A673 (cell line): Measurements from ENCODE around the gene MMP14. TPM values are rescaled to one million over a fixed set of nuclear protein-coding genes. Genes with fewer than 3 reads are reported as not detected.

ENCODE experiments used
- BruUV-seq: library from RNA; stranded (reverse); fragments of 400-500 nt; replicated peaks from 2 replicates; lab custom pipeline; 2021; lab: Mats Ljungman, UMichigan
- CTCF ChIA-PET: fragments of 300-600 bp; sonication (Branson Sonifier 250); formaldehyde crosslinking; loops from one replicate; lab custom pipeline; 2022; ENCODE audit warnings: antibody characterized with exemption; lab: Charles Lee
- POLR2A ChIA-PET: fragments of 300-600 bp; sonication (Branson Sonifier 250); formaldehyde crosslinking; loops from one replicate; lab custom pipeline; 2022; ENCODE audit warnings: antibody characterized with exemption; ENCODE audit not compliant: low non-redundant PET; lab: Charles Lee
- DNase-seq: peaks from one replicate; pipeline ENCODE4 v3.0.0-alpha.2; 2015; ENCODE audit warnings: low spot score
- H3K27ac ChIP-seq: fragments of 200-600 bp; sonication (generic); 2 replicates; pipeline ENCODE4 v1.5.1; 2016; ENCODE audit warnings: mixed run types, low read depth, mild to moderate bottlenecking, mixed read lengths, antibody characterized with exemption, low read length; ENCODE audit not compliant: poor library complexity, severe bottlenecking
- H3K27me3 ChIP-seq: fragments of 200-600 bp; sonication (generic); replicated peaks from 2 replicates; pipeline ENCODE4 v1.6.1; 2017; ENCODE audit warnings: mixed run types, low read depth, mild to moderate bottlenecking, mixed read lengths, antibody characterized with exemption, low read length; ENCODE audit not compliant: insufficient read depth, poor library complexity
- H3K36me3 ChIP-seq: fragments of 200-600 bp; sonication (generic); 2 replicates; pipeline ENCODE4 v1.6.1; 2016; ENCODE audit warnings: mixed run types, mild to moderate bottlenecking, mixed read lengths, antibody characterized with exemption, low read length; ENCODE audit not compliant: insufficient read depth, poor library complexity, severe bottlenecking
- H3K4me1 ChIP-seq: fragments of 200-600 bp; sonication (generic); 2 replicates; pipeline ENCODE4 v1.6.1; 2017; ENCODE audit warnings: mixed run types, mild to moderate bottlenecking, mixed read lengths, antibody characterized with exemption, low read length; ENCODE audit not compliant: insufficient read depth, poor library complexity, severe bottlenecking
- H3K4me3 ChIP-seq: fragments of 200-600 bp; sonication (generic); 2 replicates; pipeline ENCODE4 v1.5.1; 2016; ENCODE audit warnings: low read depth, mixed run types, mild to moderate bottlenecking, mixed read lengths, low read length; ENCODE audit not compliant: poor library complexity, severe bottlenecking
- H3K9me3 ChIP-seq: fragments of 200-600 bp; sonication (generic); 2 replicates; pipeline ENCODE4 v1.6.1; 2016; ENCODE audit warnings: mixed run types, low read depth, mild to moderate bottlenecking, mixed read lengths, antibody characterized with exemption, low read length; ENCODE audit not compliant: poor library complexity, severe bottlenecking
- EZH2 ChIP-seq: fragments of 200-600 bp; sonication (generic); IDR thresholded peaks from 2 replicates; pipeline ENCODE4 v1.6.1; 2017; ENCODE audit warnings: borderline replicate concordance, low read depth, mild to moderate bottlenecking, mixed read lengths, antibody characterized with exemption, low read length; ENCODE audit not compliant: poor library complexity, severe bottlenecking
- intact Hi-C: fragments of 100-400 bp; cut with micrococcal nuclease; formaldehyde crosslinking; loops from one replicate; pipeline ENCODE4 v1.10.0; 2022; ENCODE audit not compliant: unreplicated experiment
- total RNA-seq: library from RNA; stranded (reverse); gene quantifications from 2 replicates; pipeline ENCODE4 v1.2.3, GENCODE V29; 2021
- TF ChIP-seq, protein P1 (sequence below): fragments of 300-800, 200-600 bp; sonication (generic); conservative IDR thresholded peaks from 2 replicates; pipeline ENCODE4 v1.5.1; 2017; ENCODE audit warnings: low read depth, mild to moderate bottlenecking, antibody characterized with exemption, low read length, moderate library complexity, mixed read lengths

Gene MMP14
- total RNA-seq, 1 experiment from 2014 or later = 91.3 TPM

DNA sequence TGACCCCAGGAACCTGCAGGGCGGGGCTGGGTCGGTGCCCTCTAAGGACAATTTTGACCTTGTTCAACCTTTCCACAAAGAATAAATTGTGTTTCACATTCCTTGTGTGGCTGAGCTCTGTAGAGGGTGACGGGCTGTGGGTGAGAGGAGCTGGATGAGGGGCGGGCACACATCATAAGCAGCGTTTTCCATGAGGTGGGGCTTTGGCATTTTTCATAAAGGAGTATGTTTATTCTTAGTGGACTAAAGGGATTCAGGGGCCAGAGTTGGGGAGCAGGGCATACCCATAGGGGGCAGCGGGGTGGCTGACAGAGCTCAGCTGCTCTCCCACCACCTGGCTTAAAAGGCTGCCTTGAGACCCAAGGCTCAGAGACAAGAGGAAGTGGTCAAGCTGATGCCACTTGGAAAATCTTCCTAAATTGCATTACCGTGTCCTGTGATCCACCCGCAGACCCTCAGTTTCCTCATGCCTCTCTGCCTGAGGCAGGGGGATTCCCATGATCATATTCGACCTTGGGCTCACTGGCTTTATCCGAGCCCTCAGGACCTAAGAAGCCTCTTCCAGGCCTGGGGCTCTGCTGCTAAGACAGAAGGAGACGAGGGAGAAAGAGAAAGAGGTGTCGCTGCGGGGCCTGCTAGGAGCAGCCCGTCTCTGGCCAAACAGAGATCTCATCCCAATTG lies 11.4 kb downstream of the MMP14 start:
- TF ChIP-seq EZH2 = no peak
- TF ChIP-seq, protein P1, sequence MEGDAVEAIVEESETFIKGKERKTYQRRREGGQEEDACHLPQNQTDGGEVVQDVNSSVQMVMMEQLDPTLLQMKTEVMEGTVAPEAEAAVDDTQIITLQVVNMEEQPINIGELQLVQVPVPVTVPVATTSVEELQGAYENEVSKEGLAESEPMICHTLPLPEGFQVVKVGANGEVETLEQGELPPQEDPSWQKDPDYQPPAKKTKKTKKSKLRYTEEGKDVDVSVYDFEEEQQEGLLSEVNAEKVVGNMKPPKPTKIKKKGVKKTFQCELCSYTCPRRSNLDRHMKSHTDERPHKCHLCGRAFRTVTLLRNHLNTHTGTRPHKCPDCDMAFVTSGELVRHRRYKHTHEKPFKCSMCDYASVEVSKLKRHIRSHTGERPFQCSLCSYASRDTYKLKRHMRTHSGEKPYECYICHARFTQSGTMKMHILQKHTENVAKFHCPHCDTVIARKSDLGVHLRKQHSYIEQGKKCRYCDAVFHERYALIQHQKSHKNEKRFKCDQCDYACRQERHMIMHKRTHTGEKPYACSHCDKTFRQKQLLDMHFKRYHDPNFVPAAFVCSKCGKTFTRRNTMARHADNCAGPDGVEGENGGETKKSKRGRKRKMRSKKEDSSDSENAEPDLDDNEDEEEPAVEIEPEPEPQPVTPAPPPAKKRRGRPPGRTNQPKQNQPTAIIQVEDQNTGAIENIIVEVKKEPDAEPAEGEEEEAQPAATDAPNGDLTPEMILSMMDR = no peak
- ChIA-PET POLR2A (no interaction called here), CTCF (no interaction called here)
- peaks cover 34% of the 10 kb centered on the region for H3K36me3 ChIP-seq
- H3K4me3 ChIP-seq = no peak overlapping the region
- no peaks in the 10 kb centered on the region for H3K27me3 ChIP-seq
- DNase-seq = no peak
- intact Hi-C loops = no loop called here
- no peaks in the 10 kb centered on the region for H3K9me3 ChIP-seq
- BruUV-seq = no TSS peak
- H3K4me1 ChIP-seq = peaks cover 24% of the 10 kb centered on the region
- peak overlapping the region; percentile 77 for H3K27ac ChIP-seq

DNA sequence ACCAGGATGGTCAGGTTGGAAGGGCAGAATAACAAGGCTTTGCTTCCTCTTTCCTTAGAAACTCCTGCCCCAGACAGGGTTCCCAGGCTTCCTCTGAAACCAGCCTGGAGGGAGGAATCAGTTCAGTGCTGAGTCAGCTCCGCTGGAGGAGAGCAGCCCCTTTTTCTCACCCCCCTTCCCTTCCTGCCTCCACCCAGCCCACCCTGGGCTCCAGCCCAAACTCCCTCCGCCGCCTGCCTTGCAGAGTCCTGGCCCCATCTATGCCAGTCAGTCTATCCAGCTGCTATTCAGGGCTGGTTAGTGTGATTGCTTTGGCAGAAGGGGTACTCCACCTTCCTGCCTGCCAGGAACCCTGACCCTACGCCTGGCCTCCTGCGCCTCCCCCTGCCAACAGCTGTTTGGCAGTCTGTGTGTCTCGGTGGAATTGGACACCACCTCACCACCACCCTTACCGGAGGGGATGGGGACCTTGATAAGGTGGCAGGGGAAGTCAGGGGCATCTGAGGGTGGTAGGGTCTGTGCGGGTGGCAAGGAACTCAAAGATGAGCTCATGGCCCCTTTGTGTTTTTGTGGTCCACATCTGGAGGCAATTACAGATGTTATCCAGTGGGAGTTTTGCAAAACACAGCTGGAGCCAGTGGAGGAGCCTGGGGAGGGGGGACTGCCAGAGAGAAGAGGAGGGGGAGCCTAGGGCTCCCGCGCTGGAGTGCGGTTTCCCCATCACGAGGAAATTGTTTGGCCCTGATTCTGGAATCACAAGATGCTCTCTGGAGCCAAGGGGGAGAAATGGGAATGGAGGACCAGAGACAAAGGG lies 12.2 kb downstream of the MMP14 start:
- Histone ChIP-seq H3K4me1 (peaks cover 25% of the 10 kb centered on the region), H3K27ac (peak overlapping the region; percentile 77), H3K27me3 (no peaks in the 10 kb centered on the region), H3K4me3 (no peak overlapping the region), H3K9me3 (no peaks in the 10 kb centered on the region), H3K36me3 (peaks cover 27% of the 10 kb centered on the region)
- BruUV-seq = no TSS peak
- intact Hi-C loops = no loop called here
- ChIA-PET POLR2A (no interaction called here), CTCF (interaction anchor here (1.0 to 1.6 kb wide), 3 partner anchors 26 to 292 kb away, joined by 4 to 7 read pairs (median 6); no protein-coding TSS in a partner anchor)
- TF ChIP-seq EZH2 = no peak
- TF ChIP-seq, protein P1 = no peak
- DNase-seq = peak; percentile 74

DNA sequence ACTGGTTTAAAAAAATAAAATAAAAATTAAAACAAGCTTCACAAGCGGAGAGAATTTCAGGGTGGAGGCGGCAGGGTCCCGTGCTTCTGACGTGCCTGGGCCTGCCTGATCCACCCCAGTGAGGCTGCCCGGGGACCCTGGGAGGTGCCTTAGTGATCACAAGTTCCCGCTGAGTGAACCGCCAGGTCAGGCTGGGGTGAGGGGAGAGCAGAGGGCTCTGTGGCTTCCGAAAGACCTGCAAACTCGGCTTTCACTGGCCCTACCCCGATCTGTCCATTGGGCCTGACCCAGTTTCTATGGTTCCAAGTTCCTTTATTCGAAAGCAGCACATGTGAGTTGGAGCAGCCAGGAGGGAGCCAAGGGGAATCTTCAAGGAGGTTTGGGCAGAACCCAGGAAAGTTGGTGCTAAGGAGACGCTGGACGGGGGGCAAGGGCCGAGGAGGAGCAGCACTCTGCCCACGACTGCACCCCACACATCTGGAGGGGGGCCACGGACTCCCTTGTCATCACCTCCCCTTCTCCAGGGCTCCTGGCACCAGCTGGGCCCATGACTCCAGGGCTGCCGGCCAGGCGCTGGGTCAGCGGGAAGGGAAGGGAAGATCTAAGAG lies 12.9 kb downstream of the MMP14 start:
- Histone ChIP-seq H3K27ac (peak overlapping the region; percentile 77), H3K4me3 (no peak overlapping the region), H3K27me3 (no peaks in the 10 kb centered on the region), H3K4me1 (peaks cover 25% of the 10 kb centered on the region), H3K36me3 (peaks cover 19% of the 10 kb centered on the region), H3K9me3 (no peaks in the 10 kb centered on the region)
- no peak for TF ChIP-seq EZH2
- TF ChIP-seq, protein P1 = no peak
- DNase-seq = no peak
- CTCF ChIA-PET = interaction anchor here (1.0 to 1.6 kb wide), 3 partner anchors 26 to 292 kb away, joined by 4 to 7 read pairs (median 6); no protein-coding TSS in a partner anchor
- intact Hi-C loops = no loop called here
- BruUV-seq = no TSS peak
- POLR2A ChIA-PET = no interaction called here
